ENCODE measurements around the gene RALGPS1.
A peak's percentile ranks its signal among the peaks of the same experiment; 100 is the strongest.
"Not testable (repeated sequence)": the region's sequence is repeated elsewhere in the genome, so short reads cannot be mapped to it uniquely, and the experiment has no call there.

The RALGPS1 gene

DNA sequence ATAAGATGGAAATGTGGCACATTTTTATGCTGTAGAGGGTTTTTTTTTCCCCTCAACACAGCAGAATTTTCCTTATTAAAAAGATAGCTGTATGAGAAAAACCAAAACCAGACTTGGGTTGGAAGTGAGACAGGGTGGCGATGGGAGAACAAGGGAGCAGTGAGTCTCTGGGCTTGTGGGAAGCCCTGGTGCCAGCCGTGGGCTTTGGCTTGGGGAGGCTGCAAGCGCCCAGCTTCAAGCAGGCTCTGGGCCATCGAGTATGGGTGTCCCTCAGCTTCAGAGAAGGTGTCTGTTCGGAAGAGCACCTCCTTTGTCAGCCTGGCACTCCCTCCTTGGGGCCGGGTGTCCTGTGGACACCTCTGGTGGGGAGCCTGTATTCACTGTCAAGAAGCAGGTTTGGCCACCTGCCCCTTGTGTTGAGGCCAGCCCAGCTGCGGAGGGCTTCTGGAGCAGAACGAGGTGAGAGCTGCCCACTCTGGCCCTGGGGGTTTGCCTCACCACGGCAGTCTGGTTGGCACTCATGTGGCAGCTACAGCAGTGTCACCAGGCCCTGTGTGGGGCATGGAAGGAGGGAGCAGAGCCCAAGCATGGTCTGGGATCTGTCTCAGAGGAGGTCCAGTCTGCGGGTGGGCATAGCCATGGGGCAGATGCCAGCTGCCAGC, 245.5 kb downstream of the RALGPS1 start:
- peak; percentile 38 for DNase-seq

DNA sequence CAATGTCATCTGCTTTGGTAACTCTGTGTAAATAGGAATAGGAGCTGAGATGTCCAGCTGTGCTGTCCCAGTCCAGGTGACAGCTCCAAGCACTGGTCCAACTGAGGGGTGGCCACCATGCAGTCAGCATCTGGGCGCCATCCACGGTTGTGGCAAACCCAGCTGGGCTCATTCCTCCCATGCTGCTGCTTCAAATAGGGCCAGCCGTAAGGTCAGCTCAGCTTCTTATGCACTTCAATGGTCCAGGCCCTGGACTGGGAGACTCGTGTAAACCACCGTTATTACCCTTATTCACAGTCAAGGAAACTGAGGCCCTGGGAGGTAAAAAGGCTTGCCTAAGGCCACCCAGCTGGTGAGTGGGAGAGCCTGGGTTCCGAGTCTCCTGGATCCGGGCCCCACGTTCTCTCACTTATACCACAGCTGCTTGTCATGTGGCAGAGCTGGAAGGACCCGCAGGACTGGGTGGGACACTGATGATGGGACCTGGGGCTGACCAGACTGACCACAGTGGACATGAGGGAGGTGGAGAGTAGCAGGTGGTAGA, 246.6 kb downstream of the RALGPS1 start:
- peak; percentile 41 for DNase-seq

DNA sequence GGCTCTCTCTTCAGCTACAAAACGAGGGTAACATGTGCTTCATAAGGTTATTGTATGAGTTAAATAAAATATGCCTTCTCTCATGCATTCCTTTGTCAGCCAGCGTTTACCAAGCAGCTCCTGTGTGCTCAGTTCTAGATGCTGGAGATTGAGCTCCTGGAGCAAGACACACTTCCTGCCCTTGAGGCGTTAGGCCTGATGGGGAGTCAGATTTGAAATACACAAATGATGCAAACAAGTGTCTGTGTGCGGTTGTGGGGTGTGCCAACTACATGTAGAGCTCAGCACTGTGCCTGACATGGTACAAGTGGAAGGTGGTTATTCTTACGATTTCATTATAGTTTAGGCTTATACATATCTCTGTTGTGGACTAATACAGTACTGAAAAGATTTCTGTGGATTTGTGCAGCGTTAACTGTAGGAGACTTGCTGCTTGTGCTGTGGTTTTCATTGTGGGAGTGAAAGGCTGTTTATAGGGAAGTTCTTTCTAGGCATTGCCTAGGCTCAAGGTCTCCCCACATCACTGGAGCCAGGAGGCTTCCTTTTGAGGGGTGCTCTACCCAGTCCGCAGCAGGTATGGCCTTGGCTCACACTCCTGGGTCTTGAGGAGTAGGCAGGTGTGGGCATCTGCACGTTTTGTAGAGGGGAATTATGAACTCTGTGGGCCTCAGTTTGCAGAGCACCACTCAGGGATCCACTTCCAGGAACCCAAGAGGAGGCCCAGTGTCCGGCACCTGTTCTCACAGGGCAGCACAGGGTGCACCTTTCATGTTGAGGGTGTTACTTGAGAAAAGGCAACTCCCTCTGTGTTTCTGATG, 247.7 kb downstream of the RALGPS1 start:
- peak; percentile 49 for DNase-seq

- DNase-seq = no peak
Measured at GRCh38 chr9:127162864-127163365, 248.3 kb downstream of the RALGPS1 start.

- no peak for DNase-seq
Measured at GRCh38 chr9:127163409-127163808, 248.8 kb downstream of the RALGPS1 start.

GRCh38 chr9:127165116-127165515, 250.5 kb downstream of the RALGPS1 start:
- no peak for DNase-seq

GRCh38 chr9:127166111-127166510, 251.5 kb downstream of the RALGPS1 start:
- no peak for DNase-seq

- DNase-seq = peak; percentile 35
Measured at GRCh38 chr9:127166651-127167524, 252.3 kb downstream of the RALGPS1 start.

- DNase-seq = peak; percentile 38
Measured at GRCh38 chr9:127167560-127168326, 253.2 kb downstream of the RALGPS1 start.

DNA sequence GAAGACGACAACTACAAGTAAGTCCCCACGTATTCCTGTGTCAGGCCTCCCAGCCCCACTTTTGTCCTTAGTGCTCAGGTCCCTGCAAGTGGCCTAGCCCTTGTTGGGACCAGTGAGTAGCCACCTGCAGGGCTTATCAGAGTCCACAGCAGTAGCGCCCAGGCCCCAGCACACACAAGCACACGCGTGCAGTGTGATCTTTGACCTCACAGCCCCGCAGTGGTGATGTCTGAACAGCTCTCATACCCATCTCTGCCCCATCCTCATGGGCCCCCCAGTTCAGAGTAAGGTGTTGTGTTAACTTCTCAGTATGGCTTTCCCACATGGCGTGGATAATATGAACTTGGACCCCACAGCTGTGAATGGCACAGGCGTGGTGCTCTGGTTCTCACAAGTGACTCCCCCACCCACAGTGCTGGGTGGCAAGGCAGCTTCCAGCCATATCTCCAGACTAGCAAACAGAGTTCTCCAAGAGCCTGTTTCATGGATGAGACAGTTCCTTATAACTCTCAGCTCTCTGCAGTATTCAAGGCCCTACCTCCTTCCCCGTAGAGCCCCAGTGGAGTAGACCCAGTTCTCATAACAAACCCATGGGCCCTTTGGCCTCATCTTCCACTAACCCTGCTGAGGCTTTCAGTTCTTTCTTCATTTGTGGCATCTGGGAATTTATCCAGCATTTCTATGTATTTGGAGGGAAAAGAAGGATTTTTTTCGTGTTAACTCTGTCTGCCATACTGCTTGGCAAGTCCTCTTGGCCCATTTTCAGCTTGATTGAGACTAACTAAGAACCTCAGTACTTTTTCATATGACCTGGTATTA, 254.4 kb downstream of the RALGPS1 start:
- peak; percentile 37 for DNase-seq

GRCh38 chr9:127169575-127169883, 254.9 kb downstream of the RALGPS1 start:
- no peak for DNase-seq

GRCh38 chr9:127170103-127170502, 255.5 kb downstream of the RALGPS1 start:
- DNase-seq = no peak

GRCh38 chr9:127170652-127171051, 256.1 kb downstream of the RALGPS1 start:
- DNase-seq = no peak

GRCh38 chr9:127171348-127171747, 256.8 kb downstream of the RALGPS1 start:
- not testable (repeated sequence) for DNase-seq

GRCh38 chr9:127172066-127172707, 257.6 kb downstream of the RALGPS1 start:
- DNase-seq = no peak

DNA sequence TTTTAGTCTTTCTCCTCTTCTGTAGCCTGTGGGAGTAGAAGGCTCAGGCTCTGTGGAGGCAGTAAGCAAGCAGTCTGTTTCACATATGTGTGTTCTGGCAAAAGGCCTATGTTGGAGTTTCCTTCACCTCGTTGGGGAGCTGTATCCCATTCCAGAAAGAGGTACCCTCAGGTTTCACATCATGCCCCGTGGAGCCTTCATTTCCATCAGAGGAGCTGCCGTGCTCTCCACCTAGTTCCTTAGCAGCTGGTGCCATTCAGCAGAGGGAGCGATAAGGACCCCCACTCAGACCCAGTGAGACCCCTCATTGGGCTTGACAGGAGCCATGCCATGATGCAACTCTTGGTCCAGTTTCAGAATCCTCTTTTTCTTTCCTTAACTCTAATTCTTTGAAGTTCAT, 258.5 kb downstream of the RALGPS1 start:
- DNase-seq = no peak

GRCh38 chr9:127174386-127175318, 260.1 kb downstream of the RALGPS1 start:
- DNase-seq = peak; percentile 49

GRCh38 chr9:127175319-127175715, 260.7 kb downstream of the RALGPS1 start:
- DNase-seq = peak; percentile 43

- DNase-seq = peak; percentile 44
Measured at GRCh38 chr9:127175764-127176163, 261.2 kb downstream of the RALGPS1 start.

DNA sequence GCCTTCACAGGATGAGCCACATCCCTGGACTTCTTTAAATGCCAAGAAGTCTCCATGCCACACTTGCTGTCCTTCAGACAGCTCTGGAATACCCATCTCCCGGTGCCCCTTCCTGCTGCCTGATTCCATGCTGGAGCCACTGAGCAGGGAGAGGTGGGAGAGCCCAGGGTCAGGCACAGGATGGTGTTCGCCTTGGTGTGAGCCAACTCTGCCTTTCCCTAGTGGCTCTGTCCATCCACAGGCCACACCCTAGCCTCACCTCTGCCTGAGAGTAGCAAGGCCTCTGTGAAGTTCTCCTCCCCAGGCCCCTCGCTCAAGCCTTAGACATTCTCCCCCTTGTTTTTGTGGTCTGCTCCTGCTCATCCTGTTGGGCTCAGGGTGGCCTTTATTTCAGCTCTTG, 262.0 kb downstream of the RALGPS1 start:
- DNase-seq = no peak

Measured in activated CD8-positive, alpha-beta memory T cell treated with anti-CD3 and anti-CD28 coated beads for 24 hours (primary cell).